WERI-Rb-1 (cell line): ENCODE results near the gene OSBPL8.

ENCODE experiments used
- DNase-seq: peaks from one replicate; pipeline ENCODE4 v3.0.0-alpha.2; 2020
- H3K27ac ChIP-seq: fragments of 250-450 bp; sonication (Bioruptor Pico); 2 replicates; pipeline ENCODE4 v1.5.1; 2020; ENCODE audit warnings: mild to moderate bottlenecking, moderate library complexity
- H3K27me3 ChIP-seq: fragments of 250-450 bp; sonication (Bioruptor Pico); 2 replicates; pipeline ENCODE4 v1.5.1; 2021; ENCODE audit warnings: mild to moderate bottlenecking, low read depth, moderate library complexity; ENCODE audit not compliant: insufficient read depth, severe bottlenecking
- H3K36me3 ChIP-seq: fragments of 250-450 bp; sonication (Bioruptor Pico); 2 replicates; pipeline ENCODE4 v1.5.1; 2020; ENCODE audit warnings: mild to moderate bottlenecking, moderate library complexity
- H3K4me3 ChIP-seq: 2 replicates; pipeline ENCODE4 v1.5.1; 2011; ENCODE audit warnings: low read depth, mild to moderate bottlenecking, control low read depth, low read length
- H3K9me3 ChIP-seq: fragments of 250-450 bp; sonication (Bioruptor Pico); 2 replicates; pipeline ENCODE4 v1.5.1; 2021; ENCODE audit warnings: mild to moderate bottlenecking, moderate library complexity; ENCODE audit not compliant: severe bottlenecking
- CTCF ChIP-seq: IDR thresholded peaks from 2 replicates; pipeline ENCODE4 v1.5.1; 2011; ENCODE audit warnings: low read depth, mild to moderate bottlenecking, control low read depth, inconsistent platforms, low read length

Gene OSBPL8

GRCh38 chr12:76313299-76313698, 246.3 kb downstream of the OSBPL8 start:
- TF ChIP-seq CTCF: no peak
- H3K27ac ChIP-seq: no peak overlapping the region
- H3K36me3 ChIP-seq: no peaks in the 10 kb centered on the region
- no peaks in the 10 kb centered on the region for H3K27me3 ChIP-seq
- no peak overlapping the region for H3K4me3 ChIP-seq
- H3K9me3 ChIP-seq: no peaks in the 10 kb centered on the region
- DNase-seq: no peak

GRCh38 chr12:76312315-76312714, 247.3 kb downstream of the OSBPL8 start:
- Histone ChIP-seq H3K27me3 (no peaks in the 10 kb centered on the region), H3K4me3 (no peak overlapping the region), H3K9me3 (no peaks in the 10 kb centered on the region), H3K27ac (no peak overlapping the region), H3K36me3 (no peaks in the 10 kb centered on the region)
- no peak for TF ChIP-seq CTCF
- DNase-seq: no peak

- no peak for TF ChIP-seq CTCF
- Histone ChIP-seq H3K27ac (no peak overlapping the region), H3K4me3 (no peak overlapping the region), H3K27me3 (no peaks in the 10 kb centered on the region), H3K9me3 (no peaks in the 10 kb centered on the region), H3K36me3 (no peaks in the 10 kb centered on the region)
- no peak for DNase-seq
Observed at GRCh38 chr12:76311796-76312195, 247.8 kb downstream of the OSBPL8 start.

GRCh38 chr12:76310110-76310509, 249.5 kb downstream of the OSBPL8 start:
- Histone ChIP-seq H3K27ac (no peak overlapping the region), H3K9me3 (no peaks in the 10 kb centered on the region), H3K27me3 (no peaks in the 10 kb centered on the region), H3K4me3 (no peak overlapping the region), H3K36me3 (no peaks in the 10 kb centered on the region)
- no peak for DNase-seq
- TF ChIP-seq CTCF: no peak

- no peak for TF ChIP-seq CTCF
- Histone ChIP-seq H3K36me3 (no peaks in the 10 kb centered on the region), H3K9me3 (no peaks in the 10 kb centered on the region), H3K27me3 (no peaks in the 10 kb centered on the region), H3K4me3 (no peak overlapping the region), H3K27ac (no peak overlapping the region)
- no peak for DNase-seq
Observed at GRCh38 chr12:76308866-76309265, 250.7 kb downstream of the OSBPL8 start.

GRCh38 chr12:76307083-76307482, 252.5 kb downstream of the OSBPL8 start:
- DNase-seq: no peak
- Histone ChIP-seq H3K4me3 (no peak overlapping the region), H3K27me3 (no peaks in the 10 kb centered on the region), H3K9me3 (no peaks in the 10 kb centered on the region), H3K27ac (no peak overlapping the region), H3K36me3 (no peaks in the 10 kb centered on the region)
- no peak for TF ChIP-seq CTCF
